Heart left ventricle (tissue), 16 donors: Measurements from ENCODE around the gene RAB3A. TPM values are rescaled to one million over a fixed set of nuclear protein-coding genes. Genes with fewer than 3 reads are reported as not detected.
A peak's percentile ranks its signal among the peaks of the same experiment; 100 is the strongest.

Experiments
- ATAC-seq, 4 donors: fragments of 200-7000 bp; cut with Tn5 transposase; one replicate each; pipeline ENCODE4 v1.9.1; 2020 to 2022; ENCODE audit warnings: moderate library complexity in 4 of 4, mild to moderate bottlenecking in 3 of 4, moderate number of reproducible peaks in 1 of 4
- DNase-seq, 5 donors: peaks; one replicate each; pipeline ENCODE4 v3.0.0-alpha.2; 2020
- H3K27ac ChIP-seq, 12 donors: fragments of 200-600 bp; sonication (generic) in 4 of 12; one replicate each; pipeline versions ENCODE4 v1.5.0 to v1.8.0; 2016 to 2022; ENCODE audit warnings: mild to moderate bottlenecking in 2 of 12
- H3K27me3 ChIP-seq, 9 donors: fragments of 200-600 bp; sonication (generic) in 2 of 9; one replicate each; pipeline versions ENCODE4 v1.5.1 to v1.8.0; 2016 to 2022; ENCODE audit warnings: mild to moderate bottlenecking in 3 of 9
- H3K36me3 ChIP-seq, 9 donors: fragments of 200-600 bp; sonication (generic) in 2 of 9; one replicate each; pipeline versions ENCODE4 v1.5.0 to v1.8.0; 2018 to 2022; ENCODE audit warnings: mild to moderate bottlenecking in 2 of 9
- H3K4me1 ChIP-seq, 12 donors: fragments of 200-600 bp; sonication (generic) in 4 of 12; one replicate each; pipeline versions ENCODE4 v1.5.0 to v1.8.0; 2016 to 2022; ENCODE audit warnings: mild to moderate bottlenecking in 3 of 12
- H3K4me3 ChIP-seq, 12 donors: fragments of 200-600 bp; sonication (generic) in 4 of 12; one replicate each; pipeline versions ENCODE4 v1.5.0 to v1.8.0; 2017 to 2022; ENCODE audit warnings: mild to moderate bottlenecking in 9 of 12, moderate library complexity in 4 of 12
- H3K9me3 ChIP-seq, 12 donors: fragments of 200-600 bp; sonication (generic) in 4 of 12; one replicate each; pipeline versions ENCODE4 v1.5.0 to v1.8.0; 2016 to 2022; ENCODE audit warnings: mild to moderate bottlenecking in 1 of 12
- POLR2A ChIP-seq, 2 donors: fragments of 450-650 bp; IDR thresholded peaks; one replicate each; pipeline ENCODE4 v1.6.1; 2017; ENCODE audit warnings: antibody characterized with exemption in 2 of 2, mild to moderate bottlenecking in 2 of 2, moderate library complexity in 2 of 2
- WGBS, 4 donors: extraction: QIAGEN DNeasy Blood & Tissue Kit in 2 of 4; methylation state at CpG; one replicate each; pipeline versions ENCODE4 v1.1.5 to v1.1.7; 2013 to 2018; 5-methylcytosine and 5-hydroxymethylcytosine counted together
- intact Hi-C, 10 donors: fragments of 100-400 bp; cut with DNase I; formaldehyde crosslinking; loops; one replicate each; pipeline versions ENCODE4 v1.11.1 to v1.14.2; 2022
- polyA plus RNA-seq, 2 donors: library from polyadenylated mRNA; stranded (reverse); fragments of 200-250 nt; gene quantifications; one replicate each; pipeline ENCODE4 v1.2.3, GENCODE V29; 2013
- total RNA-seq, 9 donors: library from RNA; depleted of rRNA in 2 of 9; stranded (reverse); fragments of >200 nt in 2 of 9; fragmentation: NEBNext Ultra II Directional in 3 of 9; extraction: Animal tissue kit (Norgen Biotek cat#: 25700) in 3 of 9; gene quantifications; one replicate each; pipeline versions ENCODE4 v1.1.0 to v1.2.4, GENCODE V29; 2016 to 2023
- TF ChIP-seq, protein P1 (sequence below), 12 donors: fragments of 200-600 bp; sonication (generic) in 4 of 12; IDR thresholded peaks; one replicate each; pipeline versions ENCODE4 v1.5.0 to v1.8.0; 2018 to 2022; ENCODE audit warnings: antibody characterized with exemption in 12 of 12, mild to moderate bottlenecking in 5 of 12
- donor health status: ischemic (EF 13 %, LVEDD 7.1; RV severe dilation, severe dysfunction).
- donor health status: healthy with polysubstance abuse.
- donor health status: DM: no; HTN: yes; CAD: no.
- donor health status: DM: no; HTN: no; CAD: no.
- donor health status: ischemic (EF 25% LVEDD 6.9; RV normal size, moderate dysfunction).
- donor health status: ischemic (EF 25% LVEDD 5.7; RV mildly dilated, moderate dysfunction).
- donor health status: healthy.
- donor health status: DM: yes; HTN: yes; CAD: no.
- donor health status: ischemic (EF 35%, LVEDD 5.7; RV mildly dilated, moderate dysfunction).
- donor health status: nonischemic (EF 11% LVEDD 7.7; RV severe dilation, severe dysfunction).
- donor health status: DM: yes; HTN: yes; CAD: no.
- donor health status: PGD.
- donor health status: ischemic (EF 29% LVEDD 5.4; RV normal size, mild dysfunction).
- donor health status: nonischemic (EF 23%, LVEDD 6.1; RV moderate dilation, normal function).

The RAB3A gene
- total and polyA plus RNA-seq, 11 donors = 6.9 to 39.2 (median 24.0) TPM

DNA sequence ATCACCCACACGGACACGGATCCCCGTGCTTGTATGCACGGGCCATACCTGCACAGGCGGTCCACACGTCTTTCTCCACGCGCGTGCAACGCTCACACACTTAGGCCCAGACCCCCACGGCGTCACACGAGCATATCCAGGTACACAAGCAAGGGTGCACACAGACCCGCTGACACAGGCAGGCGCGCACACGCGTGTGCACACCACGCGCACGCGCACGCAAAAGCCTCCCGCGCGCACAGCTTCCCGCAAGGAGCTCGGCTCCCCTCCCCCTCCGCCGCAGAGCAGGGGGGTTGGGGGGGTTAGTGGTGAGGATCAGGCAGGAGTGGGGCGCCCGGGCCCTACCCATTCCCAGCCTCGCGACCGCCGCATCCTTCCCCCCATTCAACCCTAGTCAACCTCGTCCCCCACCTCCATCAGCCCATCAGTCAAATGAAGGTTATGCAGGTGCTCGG, 407 bp downstream of the RAB3A start:
- intact Hi-C loops = loop anchor here in 4 of 10 donors (1.0 to 10.0 kb wide), 4 partner anchors 10 to 211 kb away; partner anchors contain the start of genes LSM4 (in 2 of the 4), MPV17L2 (in 1 of the 4) and SSBP4 (in 1 of the 4)
- Histone ChIP-seq H3K36me3 (peaks cover 0 to 31% (median 22%) of the 10 kb centered on the region in 9 donors), H3K4me3 (peak overlapping the region; percentile 56 to 91 (median 72)), H3K9me3 (no peaks in the 10 kb centered on the region), H3K4me1 (peaks cover 0 to 31% (median 22%) of the 10 kb centered on the region in 12 donors), H3K27ac (peak overlapping the region in 11 of 12 donors; percentile 52 to 98 (median 69)), H3K27me3 (no peaks in the 10 kb centered on the region)
- peak in 1 of 5 donors; percentile 69 for DNase-seq
- ATAC-seq = peak in 2 of 4 donors; percentile 0 to 4
- WGBS, 4 donors = 0 to 7% (median 1%) methylated on average over 23 to 38 of the region's 38 CpGs
- TF ChIP-seq, protein P1, sequence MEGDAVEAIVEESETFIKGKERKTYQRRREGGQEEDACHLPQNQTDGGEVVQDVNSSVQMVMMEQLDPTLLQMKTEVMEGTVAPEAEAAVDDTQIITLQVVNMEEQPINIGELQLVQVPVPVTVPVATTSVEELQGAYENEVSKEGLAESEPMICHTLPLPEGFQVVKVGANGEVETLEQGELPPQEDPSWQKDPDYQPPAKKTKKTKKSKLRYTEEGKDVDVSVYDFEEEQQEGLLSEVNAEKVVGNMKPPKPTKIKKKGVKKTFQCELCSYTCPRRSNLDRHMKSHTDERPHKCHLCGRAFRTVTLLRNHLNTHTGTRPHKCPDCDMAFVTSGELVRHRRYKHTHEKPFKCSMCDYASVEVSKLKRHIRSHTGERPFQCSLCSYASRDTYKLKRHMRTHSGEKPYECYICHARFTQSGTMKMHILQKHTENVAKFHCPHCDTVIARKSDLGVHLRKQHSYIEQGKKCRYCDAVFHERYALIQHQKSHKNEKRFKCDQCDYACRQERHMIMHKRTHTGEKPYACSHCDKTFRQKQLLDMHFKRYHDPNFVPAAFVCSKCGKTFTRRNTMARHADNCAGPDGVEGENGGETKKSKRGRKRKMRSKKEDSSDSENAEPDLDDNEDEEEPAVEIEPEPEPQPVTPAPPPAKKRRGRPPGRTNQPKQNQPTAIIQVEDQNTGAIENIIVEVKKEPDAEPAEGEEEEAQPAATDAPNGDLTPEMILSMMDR (IDR thresholded peaks at IDR 0.05) = no peak
- TF ChIP-seq POLR2A (IDR thresholded peaks at IDR 0.05) = no peak

DNA sequence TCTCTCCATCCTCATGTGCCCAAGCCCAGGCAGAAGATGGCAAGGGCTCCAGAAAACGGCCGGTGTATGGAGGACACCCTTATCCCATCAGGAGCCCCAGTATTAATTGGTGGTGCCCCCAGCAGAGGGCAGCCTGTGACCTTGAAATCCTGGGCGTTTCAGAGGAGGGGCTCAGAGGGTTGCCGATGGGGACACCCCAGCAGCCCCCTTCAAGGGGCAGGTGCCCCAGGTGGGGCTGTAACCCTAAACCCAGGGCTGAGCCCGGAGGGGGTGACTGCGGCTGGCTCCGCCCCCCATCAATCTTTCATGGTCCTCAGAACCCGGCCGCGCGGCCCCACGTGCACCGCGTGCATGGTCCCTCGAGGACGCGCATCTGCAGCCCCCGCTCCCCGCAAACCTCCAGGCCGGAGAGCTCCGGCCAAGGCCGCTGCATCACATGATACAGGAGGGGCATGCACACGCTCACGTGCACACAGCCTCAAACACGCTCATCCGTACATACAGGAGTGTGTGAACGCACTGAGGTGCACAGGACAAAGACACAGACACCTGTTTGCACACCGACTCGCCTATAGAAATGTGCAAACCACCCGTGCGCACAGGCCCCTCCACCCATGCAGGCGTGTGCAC, 949 bp downstream of the RAB3A start:
- Histone ChIP-seq H3K36me3 (peaks cover 0 to 36% (median 27%) of the 10 kb centered on the region in 9 donors), H3K27me3 (no peaks in the 10 kb centered on the region), H3K27ac (peak overlapping the region in 3 of 12 donors; percentile 84 to 85 (median 84)), H3K4me3 (peak overlapping the region; percentile 56 to 91 (median 72)), H3K9me3 (no peaks in the 10 kb centered on the region), H3K4me1 (peaks cover 0 to 31% (median 20%) of the 10 kb centered on the region in 12 donors)
- 6 to 19% (median 11%) methylated on average over 30 to 32 of the region's 32 CpGs for WGBS, 4 donors
- DNase-seq (peak in 1 of 5 donors; percentile 53), ATAC-seq (no peak)
- intact Hi-C loops = loop anchor here in 4 of 10 donors (1.0 to 10.0 kb wide), 4 partner anchors 10 to 212 kb away; partner anchors contain the start of genes LSM4 (in 2 of the 4), MPV17L2 (in 1 of the 4) and SSBP4 (in 1 of the 4)
- TF ChIP-seq POLR2A (IDR thresholded peaks at IDR 0.05) = no peak
- TF ChIP-seq, protein P1 (IDR thresholded peaks at IDR 0.05) = peak in 8 of 12 donors; percentile 15 to 48 (median 27)

DNA sequence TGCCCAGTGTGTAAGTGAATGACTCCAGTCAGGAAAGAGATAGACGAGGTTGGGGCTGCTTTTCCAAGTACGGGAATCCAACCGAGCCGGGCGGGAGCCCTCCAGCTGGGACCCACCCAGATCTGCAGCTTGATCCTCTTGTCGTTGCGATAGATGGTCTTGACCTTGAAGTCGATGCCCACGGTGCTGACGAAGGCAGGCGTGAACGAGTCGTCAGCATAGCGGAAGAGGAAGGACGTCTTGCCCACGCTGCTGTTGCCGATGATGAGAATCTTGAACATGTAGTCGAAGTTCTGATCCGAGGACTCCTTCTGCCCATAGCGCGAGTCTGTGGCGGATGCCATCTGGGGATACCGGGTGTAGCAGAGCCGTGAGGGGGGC, 1.5 kb downstream of the RAB3A start:
- 77 to 80% (median 79%) methylated on average over 24 of the region's 24 CpGs for WGBS, 4 donors
- peak overlapping the region in 3 of 12 donors; percentile 51 to 84 (median 84) for H3K27ac ChIP-seq
- ATAC-seq (no peak), DNase-seq (no peak)
- peak overlapping the region in 3 of 12 donors; percentile 67 to 91 (median 86) for H3K4me3 ChIP-seq
- peaks cover 0 to 39% (median 31%) of the 10 kb centered on the region in 9 donors for H3K36me3 ChIP-seq
- TF ChIP-seq, protein P1 (IDR thresholded peaks at IDR 0.05) = no peak
- no peak for TF ChIP-seq POLR2A (IDR thresholded peaks at IDR 0.05)
- no peaks in the 10 kb centered on the region for H3K27me3 ChIP-seq
- intact Hi-C loops = loop anchor here in 3 of 10 donors (5.0 to 10.0 kb wide), 3 partner anchors 122 to 212 kb away; partner anchors contain the start of genes LSM4 (in 2 of the 3) and SSBP4 (in 1 of the 3)
- H3K9me3 ChIP-seq = no peaks in the 10 kb centered on the region
- H3K4me1 ChIP-seq = peaks cover 0 to 31% (median 20%) of the 10 kb centered on the region in 12 donors

DNA sequence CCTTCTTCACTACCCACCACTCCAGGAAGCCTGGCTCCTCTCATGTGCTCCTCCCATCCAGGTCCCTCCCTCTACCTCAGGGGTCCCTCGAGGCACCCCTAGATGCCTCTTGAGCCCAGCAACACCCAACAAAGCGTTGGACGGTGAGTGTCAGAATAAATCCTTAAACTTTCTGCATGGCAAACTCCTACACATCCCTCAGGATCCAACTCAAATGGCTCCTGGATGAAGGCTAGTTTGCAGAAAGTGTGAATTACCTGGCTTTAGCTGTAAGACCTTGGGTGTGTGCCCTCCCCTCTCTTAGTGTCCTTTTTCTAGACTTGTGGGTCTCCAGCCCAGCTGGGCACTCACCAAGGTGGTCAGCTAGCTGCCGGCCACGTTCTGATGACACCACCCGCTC, 5.5 kb downstream of the RAB3A start:
- Histone ChIP-seq H3K27ac (no peak overlapping the region), H3K4me3 (no peak overlapping the region), H3K27me3 (no peaks in the 10 kb centered on the region), H3K4me1 (peaks cover 0 to 27% (median 21%) of the 10 kb centered on the region in 12 donors), H3K36me3 (peaks cover 0 to 58% (median 44%) of the 10 kb centered on the region in 9 donors), H3K9me3 (no peaks in the 10 kb centered on the region)
- intact Hi-C loops = loop anchor here in 1 of 10 donors (10.0 kb wide), 1 partner anchor 126 kb away; the partner anchor contains the start of gene LSM4
- DNase-seq (no peak), ATAC-seq (no peak)
- 91 to 95% (median 92%) methylated on average over 6 of the region's 6 CpGs for WGBS, 4 donors
- no peak for TF ChIP-seq POLR2A (IDR thresholded peaks at IDR 0.05)
- TF ChIP-seq, protein P1 (IDR thresholded peaks at IDR 0.05) = no peak
